SK-N-SH treated with all-trans-retinoic acid at 6 μM for 48 hours (cell line): Measurements from ENCODE around the gene EGFL8.

Experiments
- PATZ1 ChIP-seq: fragments of 250-450 bp; sonication (Bioruptor Pico); IDR thresholded peaks from 2 replicates; pipeline ENCODE4 v1.8.0; 2020; ENCODE audit warnings: mild to moderate bottlenecking, moderate library complexity, borderline replicate concordance
- TSHZ2 ChIP-seq: fragments of 250-450 bp; sonication (Bioruptor Pico); IDR thresholded peaks from 2 replicates; pipeline ENCODE4 v1.5.0; 2020; ENCODE audit warnings: mild to moderate bottlenecking, moderate library complexity
- ZNF8 ChIP-seq: fragments of 450-650 bp; formaldehyde crosslinking; IDR thresholded peaks from 2 replicates; pipeline ENCODE4 v1.5.0; 2020; ENCODE audit warnings: mild to moderate bottlenecking, moderate library complexity

GRCh38 chr6:32127409-32127716, 37.0 kb upstream of the EGFL8 start:
- TF ChIP-seq ZNF8 (CRISPR knock-in tag), result no peak
- no peak for TF ChIP-seq TSHZ2
- no peak for TF ChIP-seq PATZ1
